ENCODE data around the gene PROSER2.

Gene PROSER2

DNA sequence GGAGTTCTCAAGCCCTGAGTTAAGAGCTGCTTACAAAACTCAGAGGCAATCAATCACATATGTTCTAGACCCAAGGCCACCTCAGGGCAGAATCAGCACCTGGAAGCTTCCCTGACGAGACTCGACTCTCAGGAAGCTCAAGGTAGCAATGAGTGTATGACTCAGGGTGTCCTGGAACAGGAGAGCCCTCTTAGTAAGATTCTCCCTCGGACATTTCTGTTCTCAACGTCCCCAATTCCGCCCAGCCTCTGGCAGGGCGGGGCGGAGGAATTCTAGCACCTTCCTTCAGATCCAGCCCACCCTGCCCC, 39.6 kb upstream of the PROSER2 start:
- Histone ChIP-seq H3K9me3 (ENCODE audit: insufficient read depth, low read length) (no peaks in the 10 kb centered on the region), H3K27me3 (ENCODE audit: low read length) (no peaks in the 10 kb centered on the region), H3F3A (ENCODE audit: insufficient read depth) (no peaks in the 10 kb centered on the region), H2AFZ (ENCODE audit: low read depth, low read length, severe bottlenecking) (no peak overlapping the region), H4K20me1 (ENCODE audit: low read depth, low read length) (no peaks in the 10 kb centered on the region), H3K4me3 (ENCODE audit: insufficient read depth, low read length, poor library complexity, severe bottlenecking) (no peak overlapping the region), H3K36me3 (ENCODE audit: low read length) (no peaks in the 10 kb centered on the region), H3K9me2 (replicated peaks; ENCODE audit: insufficient read depth, low read length) (no peaks in the 10 kb centered on the region), H3K9ac (ENCODE audit: low read length) (no peak overlapping the region), H3K27ac (ENCODE audit: low read depth, low read length) (no peak overlapping the region), H3K4me2 (ENCODE audit: low read depth, low read length, poor library complexity, severe bottlenecking) (no peak overlapping the region), H3K79me2 (ENCODE audit: insufficient read depth, low read length) (no peaks in the 10 kb centered on the region)
- no peak for TF ChIP-seq EZH2phosphoT487 (conservative IDR thresholded peaks at IDR 0.05; ENCODE audit: low read length)
- TF ChIP-seq, protein P1, sequence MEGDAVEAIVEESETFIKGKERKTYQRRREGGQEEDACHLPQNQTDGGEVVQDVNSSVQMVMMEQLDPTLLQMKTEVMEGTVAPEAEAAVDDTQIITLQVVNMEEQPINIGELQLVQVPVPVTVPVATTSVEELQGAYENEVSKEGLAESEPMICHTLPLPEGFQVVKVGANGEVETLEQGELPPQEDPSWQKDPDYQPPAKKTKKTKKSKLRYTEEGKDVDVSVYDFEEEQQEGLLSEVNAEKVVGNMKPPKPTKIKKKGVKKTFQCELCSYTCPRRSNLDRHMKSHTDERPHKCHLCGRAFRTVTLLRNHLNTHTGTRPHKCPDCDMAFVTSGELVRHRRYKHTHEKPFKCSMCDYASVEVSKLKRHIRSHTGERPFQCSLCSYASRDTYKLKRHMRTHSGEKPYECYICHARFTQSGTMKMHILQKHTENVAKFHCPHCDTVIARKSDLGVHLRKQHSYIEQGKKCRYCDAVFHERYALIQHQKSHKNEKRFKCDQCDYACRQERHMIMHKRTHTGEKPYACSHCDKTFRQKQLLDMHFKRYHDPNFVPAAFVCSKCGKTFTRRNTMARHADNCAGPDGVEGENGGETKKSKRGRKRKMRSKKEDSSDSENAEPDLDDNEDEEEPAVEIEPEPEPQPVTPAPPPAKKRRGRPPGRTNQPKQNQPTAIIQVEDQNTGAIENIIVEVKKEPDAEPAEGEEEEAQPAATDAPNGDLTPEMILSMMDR (IDR thresholded peaks at IDR 0.05; ENCODE audit: insufficient read depth, low read length, poor library complexity, severe bottlenecking): no peak

DNA sequence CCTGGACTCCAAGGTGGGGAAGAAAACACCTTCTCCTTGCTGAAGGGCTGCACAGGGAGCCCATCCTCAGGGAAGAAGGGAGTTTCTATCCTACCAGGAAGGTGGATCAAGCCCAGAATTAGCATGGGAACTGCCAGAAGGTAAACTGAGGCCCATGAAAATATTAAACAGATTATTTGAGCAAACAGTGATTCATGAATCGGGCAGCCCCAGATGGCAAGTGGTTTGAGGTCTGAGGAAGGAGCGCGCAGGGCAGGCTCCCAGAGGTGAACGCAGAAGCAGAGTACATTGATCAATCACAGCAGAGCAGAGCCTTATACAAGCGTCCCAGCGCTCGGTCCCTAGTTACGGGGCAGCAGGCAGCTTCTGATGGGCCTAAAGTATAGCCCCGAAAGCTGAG, 35.8 kb upstream of the PROSER2 start:
- Histone ChIP-seq H3K4me3 (ENCODE audit: insufficient read depth, low read length, poor library complexity, severe bottlenecking) (no peak overlapping the region), H3K9ac (ENCODE audit: low read length) (no peak overlapping the region), H3K27ac (ENCODE audit: low read depth, low read length) (no peak overlapping the region), H3K9me3 (ENCODE audit: insufficient read depth, low read length) (no peaks in the 10 kb centered on the region), H3F3A (ENCODE audit: insufficient read depth) (no peaks in the 10 kb centered on the region), H3K36me3 (ENCODE audit: low read length) (no peaks in the 10 kb centered on the region), H3K27me3 (ENCODE audit: low read length) (no peaks in the 10 kb centered on the region), H3K79me2 (ENCODE audit: insufficient read depth, low read length) (no peaks in the 10 kb centered on the region), H3K9me2 (replicated peaks; ENCODE audit: insufficient read depth, low read length) (no peaks in the 10 kb centered on the region), H2AFZ (ENCODE audit: low read depth, low read length, severe bottlenecking) (no peak overlapping the region), H4K20me1 (ENCODE audit: low read depth, low read length) (no peaks in the 10 kb centered on the region), H3K4me2 (ENCODE audit: low read depth, low read length, poor library complexity, severe bottlenecking) (no peak overlapping the region)
- TF ChIP-seq EZH2phosphoT487 (conservative IDR thresholded peaks at IDR 0.05; ENCODE audit: low read length): no peak
- TF ChIP-seq, protein P1 (IDR thresholded peaks at IDR 0.05; ENCODE audit: insufficient read depth, low read length, poor library complexity, severe bottlenecking): no peak

DNA sequence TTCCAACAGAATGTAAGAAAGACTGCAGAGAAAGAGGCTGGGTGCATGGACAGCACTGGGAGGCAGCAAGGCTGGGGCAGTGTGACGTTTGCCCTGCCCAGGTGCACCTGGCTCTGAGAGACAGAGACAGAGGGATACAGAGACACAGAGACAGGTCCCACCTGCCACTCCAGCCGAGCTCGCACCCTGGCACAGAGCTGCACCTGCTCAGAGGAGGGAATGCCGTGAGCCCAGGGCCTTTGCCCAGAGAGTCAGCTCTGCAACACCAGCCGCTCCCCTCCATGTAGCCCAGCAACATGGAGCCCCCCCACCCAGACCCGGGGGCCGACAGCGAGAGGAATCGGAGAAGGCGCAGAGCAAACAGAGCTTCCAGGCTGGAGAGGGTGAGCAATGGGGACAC, 35.3 kb upstream of the PROSER2 start:
- no peaks in the 10 kb centered on the region for H4K20me1 ChIP-seq (ENCODE audit: low read depth, low read length)
- no peaks in the 10 kb centered on the region for H3K9me2 ChIP-seq (replicated peaks; ENCODE audit: insufficient read depth, low read length)
- H3K79me2 ChIP-seq (ENCODE audit: insufficient read depth, low read length): no peaks in the 10 kb centered on the region
- no peaks in the 10 kb centered on the region for H3F3A ChIP-seq (ENCODE audit: insufficient read depth)
- TF ChIP-seq, protein P1 (IDR thresholded peaks at IDR 0.05; ENCODE audit: insufficient read depth, low read length, poor library complexity, severe bottlenecking): no peak
- no peak for TF ChIP-seq EZH2phosphoT487 (conservative IDR thresholded peaks at IDR 0.05; ENCODE audit: low read length)
- no peaks in the 10 kb centered on the region for H3K27me3 ChIP-seq (ENCODE audit: low read length)
- no peaks in the 10 kb centered on the region for H3K36me3 ChIP-seq (ENCODE audit: low read length)
- no peak overlapping the region for H2AFZ ChIP-seq (ENCODE audit: low read depth, low read length, severe bottlenecking)
- H3K27ac ChIP-seq (ENCODE audit: low read depth, low read length): no peak overlapping the region
- no peak overlapping the region for H3K4me2 ChIP-seq (ENCODE audit: low read depth, low read length, poor library complexity, severe bottlenecking)
- no peak overlapping the region for H3K4me3 ChIP-seq (ENCODE audit: insufficient read depth, low read length, poor library complexity, severe bottlenecking)
- H3K9ac ChIP-seq (ENCODE audit: low read length): no peak overlapping the region
- no peaks in the 10 kb centered on the region for H3K9me3 ChIP-seq (ENCODE audit: insufficient read depth, low read length)

DNA sequence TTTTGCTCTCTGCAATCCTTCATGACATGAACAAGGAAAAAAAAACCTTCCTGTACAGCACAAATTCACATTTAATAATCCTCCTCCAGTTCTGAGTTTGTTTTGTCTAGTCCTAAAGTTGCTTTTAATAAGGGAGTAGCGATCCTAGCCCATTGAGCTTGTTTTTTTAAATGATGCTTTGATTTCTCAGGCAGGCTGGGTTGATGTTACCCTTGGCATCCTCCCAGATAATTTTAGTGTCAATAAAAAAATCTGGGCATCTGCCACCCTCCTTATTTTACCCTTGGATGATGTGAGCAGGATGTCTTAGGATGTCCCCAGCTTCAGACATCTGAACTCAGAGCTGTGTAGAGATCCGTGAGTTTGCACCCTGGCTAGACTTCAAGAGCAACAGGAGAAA, 33.9 kb upstream of the PROSER2 start:
- no peak overlapping the region for H2AFZ ChIP-seq (ENCODE audit: low read depth, low read length, severe bottlenecking)
- H3K27ac ChIP-seq (ENCODE audit: low read depth, low read length): no peak overlapping the region
- H3K4me2 ChIP-seq (ENCODE audit: low read depth, low read length, poor library complexity, severe bottlenecking): no peak overlapping the region
- TF ChIP-seq, protein P1 (IDR thresholded peaks at IDR 0.05; ENCODE audit: insufficient read depth, low read length, poor library complexity, severe bottlenecking): no peak
- no peak for TF ChIP-seq EZH2phosphoT487 (conservative IDR thresholded peaks at IDR 0.05; ENCODE audit: low read length)
- no peaks in the 10 kb centered on the region for H3K27me3 ChIP-seq (ENCODE audit: low read length)
- H3K9me2 ChIP-seq (replicated peaks; ENCODE audit: insufficient read depth, low read length): no peaks in the 10 kb centered on the region
- no peak overlapping the region for H3K9ac ChIP-seq (ENCODE audit: low read length)
- H3K79me2 ChIP-seq (ENCODE audit: insufficient read depth, low read length): no peaks in the 10 kb centered on the region
- no peaks in the 10 kb centered on the region for H4K20me1 ChIP-seq (ENCODE audit: low read depth, low read length)
- no peaks in the 10 kb centered on the region for H3K36me3 ChIP-seq (ENCODE audit: low read length)
- H3F3A ChIP-seq (ENCODE audit: insufficient read depth): no peaks in the 10 kb centered on the region
- no peak overlapping the region for H3K4me3 ChIP-seq (ENCODE audit: insufficient read depth, low read length, poor library complexity, severe bottlenecking)
- no peaks in the 10 kb centered on the region for H3K9me3 ChIP-seq (ENCODE audit: insufficient read depth, low read length)
